GM06990 (cell line): ENCODE results near the gene CDC42BPA.
"Not testable (repeated sequence)": the region's sequence is repeated elsewhere in the genome, so short reads cannot be mapped to it uniquely, and the experiment has no call there.

Source experiments
- DNase-seq: peaks from one replicate; pipeline ENCODE4 v3.0.0-alpha.2; 2011; ENCODE audit not compliant: insufficient read length; ENCODE audit errors: extremely low read depth
- H3K27me3 ChIP-seq: replicated peaks from 2 replicates; pipeline ENCODE4 v1.6.0; 2011; ENCODE audit warnings: low read length; ENCODE audit not compliant: control insufficient read depth, insufficient read depth
- H3K36me3 ChIP-seq: 2 replicates; pipeline ENCODE4 v1.5.1; 2011; ENCODE audit warnings: low read length; ENCODE audit not compliant: control insufficient read depth, insufficient read depth
- H3K4me3 ChIP-seq: replicated peaks from 2 replicates; pipeline ENCODE4 v1.5.1; 2011; ENCODE audit warnings: low read depth, mild to moderate bottlenecking, control low read depth, low read length
- TF ChIP-seq, protein P1 (sequence below): IDR thresholded peaks from 2 replicates; pipeline ENCODE4 v1.5.1; 2011; ENCODE audit warnings: low read length, control low read depth, mild to moderate bottlenecking, inconsistent platforms; ENCODE audit not compliant: insufficient read depth, poor library complexity, severe bottlenecking

The CDC42BPA gene

GRCh38 chr1:227234998-227235405 lies 83.3 kb downstream of the CDC42BPA start:
- DNase-seq = no peak

DNA sequence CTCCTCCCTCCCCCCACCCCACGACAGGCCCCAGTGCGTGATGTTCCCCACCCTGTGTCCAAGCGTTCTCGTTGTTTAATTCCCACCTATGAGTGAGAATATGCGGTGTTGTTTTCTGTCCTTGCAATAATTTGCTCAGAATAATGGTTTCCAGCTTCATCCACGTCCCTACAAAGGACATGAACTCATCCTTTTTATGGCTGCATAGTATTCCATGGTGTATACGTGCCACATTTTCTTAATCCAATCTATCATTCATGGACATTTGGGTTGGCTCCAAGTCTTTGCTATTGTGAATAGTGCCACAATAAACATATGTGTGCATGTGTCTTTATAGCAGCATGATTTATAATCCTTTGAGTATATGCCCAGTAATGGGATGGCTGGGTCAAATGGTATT lies 87.2 kb downstream of the CDC42BPA start:
- not testable (repeated sequence) for H3K27me3 ChIP-seq, H3K36me3 ChIP-seq, H3K4me3 ChIP-seq, DNase-seq

More at GRCh38 chr1:227234998-227235405, 83.3 kb downstream of the CDC42BPA start:
- Histone ChIP-seq H3K36me3 (no peaks in the 10 kb centered on the region), H3K27me3 (no peaks in the 10 kb centered on the region), H3K4me3 (no peak overlapping the region)
- TF ChIP-seq, protein P1, sequence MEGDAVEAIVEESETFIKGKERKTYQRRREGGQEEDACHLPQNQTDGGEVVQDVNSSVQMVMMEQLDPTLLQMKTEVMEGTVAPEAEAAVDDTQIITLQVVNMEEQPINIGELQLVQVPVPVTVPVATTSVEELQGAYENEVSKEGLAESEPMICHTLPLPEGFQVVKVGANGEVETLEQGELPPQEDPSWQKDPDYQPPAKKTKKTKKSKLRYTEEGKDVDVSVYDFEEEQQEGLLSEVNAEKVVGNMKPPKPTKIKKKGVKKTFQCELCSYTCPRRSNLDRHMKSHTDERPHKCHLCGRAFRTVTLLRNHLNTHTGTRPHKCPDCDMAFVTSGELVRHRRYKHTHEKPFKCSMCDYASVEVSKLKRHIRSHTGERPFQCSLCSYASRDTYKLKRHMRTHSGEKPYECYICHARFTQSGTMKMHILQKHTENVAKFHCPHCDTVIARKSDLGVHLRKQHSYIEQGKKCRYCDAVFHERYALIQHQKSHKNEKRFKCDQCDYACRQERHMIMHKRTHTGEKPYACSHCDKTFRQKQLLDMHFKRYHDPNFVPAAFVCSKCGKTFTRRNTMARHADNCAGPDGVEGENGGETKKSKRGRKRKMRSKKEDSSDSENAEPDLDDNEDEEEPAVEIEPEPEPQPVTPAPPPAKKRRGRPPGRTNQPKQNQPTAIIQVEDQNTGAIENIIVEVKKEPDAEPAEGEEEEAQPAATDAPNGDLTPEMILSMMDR = peak; percentile 49

GRCh38 chr1:227228201-227228600 lies 90.1 kb downstream of the CDC42BPA start:
- Histone ChIP-seq H3K36me3 (no peaks in the 10 kb centered on the region), H3K27me3 (no peaks in the 10 kb centered on the region), H3K4me3 (no peak overlapping the region)
- no peak for DNase-seq
- TF ChIP-seq, protein P1 = no peak

- H3K4me3 ChIP-seq = no peak overlapping the region
- no peaks in the 10 kb centered on the region for H3K27me3 ChIP-seq
- H3K36me3 ChIP-seq = no peaks in the 10 kb centered on the region
- TF ChIP-seq, protein P1 = no peak
- no peak for DNase-seq
These were observed 90.5 kb downstream of the CDC42BPA start for GRCh38 chr1:227227761-227228160.

DNA sequence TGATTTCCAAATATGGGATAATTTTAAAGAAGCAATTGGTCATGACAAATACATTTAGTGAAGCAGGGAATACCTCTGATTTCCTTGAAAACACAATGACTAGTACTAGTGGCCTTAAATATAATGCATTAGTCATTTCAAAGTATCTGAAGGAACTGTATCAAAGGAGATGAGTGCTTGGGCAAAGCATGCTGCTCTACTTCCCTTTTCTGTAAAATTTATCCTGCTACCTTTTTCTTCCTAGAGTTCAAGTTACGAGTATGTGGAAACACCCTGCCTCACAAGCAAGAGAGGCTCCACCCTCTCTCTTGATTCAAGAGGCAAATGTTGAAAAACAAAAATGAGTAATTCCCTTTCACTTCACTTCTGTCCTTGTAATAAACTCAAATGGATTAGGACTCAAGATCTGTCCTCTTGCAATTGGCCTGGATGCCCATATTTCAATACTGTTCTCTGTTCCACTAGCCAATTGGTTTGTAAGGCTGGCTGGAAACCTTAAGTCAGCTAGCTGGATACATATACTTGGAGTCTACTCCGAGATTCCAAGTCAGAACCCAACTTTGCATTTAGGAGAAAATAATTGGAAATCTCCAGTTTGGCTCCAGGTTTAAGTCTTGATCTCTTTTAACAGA lies 92.5 kb downstream of the CDC42BPA start:
- Histone ChIP-seq H3K36me3 (no peaks in the 10 kb centered on the region), H3K27me3 (no peaks in the 10 kb centered on the region), H3K4me3 (no peak overlapping the region)
- TF ChIP-seq, protein P1 = no peak
- DNase-seq = no peak

- TF ChIP-seq, protein P1 = no peak
- Histone ChIP-seq H3K4me3 (no peak overlapping the region), H3K36me3 (no peaks in the 10 kb centered on the region), H3K27me3 (no peaks in the 10 kb centered on the region)
- no peak for DNase-seq
These were observed 95.0 kb downstream of the CDC42BPA start for GRCh38 chr1:227223171-227223806.
